ENCODE data around the gene TANGO6.
"Not testable (repeated sequence)": the region's sequence is repeated elsewhere in the genome, so short reads cannot be mapped to it uniquely, and the experiment has no call there.

TANGO6 gene

GRCh38 chr16:69057400-69058378, 214.4 kb downstream of the TANGO6 start:
- DNase-seq (ENCODE audit: low spot score), result no peak

DNA sequence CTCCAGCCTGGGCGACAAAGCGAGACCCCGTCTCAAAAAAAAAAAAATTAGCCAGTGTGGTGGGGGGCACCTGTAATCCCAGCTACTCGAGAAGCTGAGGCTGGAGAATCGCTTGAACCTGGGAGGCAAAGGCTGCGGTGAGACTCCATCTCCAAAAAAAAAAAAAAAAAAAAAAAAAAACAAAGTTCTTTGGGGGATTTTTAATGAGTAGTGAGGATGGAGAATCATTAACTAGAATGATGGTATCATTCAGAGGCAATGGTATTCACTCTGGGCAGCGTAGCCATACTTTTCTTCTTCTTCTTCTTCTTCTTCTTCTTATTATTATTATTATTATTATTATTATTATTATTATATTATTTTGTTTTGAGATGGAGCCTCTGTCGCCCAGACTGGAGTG, 220.2 kb downstream of the TANGO6 start:
- DNase-seq (ENCODE audit: low spot score), result not testable (repeated sequence)

GRCh38 chr16:69064124-69064763, 220.9 kb downstream of the TANGO6 start:
- DNase-seq (ENCODE audit: low spot score), result no peak

DNA sequence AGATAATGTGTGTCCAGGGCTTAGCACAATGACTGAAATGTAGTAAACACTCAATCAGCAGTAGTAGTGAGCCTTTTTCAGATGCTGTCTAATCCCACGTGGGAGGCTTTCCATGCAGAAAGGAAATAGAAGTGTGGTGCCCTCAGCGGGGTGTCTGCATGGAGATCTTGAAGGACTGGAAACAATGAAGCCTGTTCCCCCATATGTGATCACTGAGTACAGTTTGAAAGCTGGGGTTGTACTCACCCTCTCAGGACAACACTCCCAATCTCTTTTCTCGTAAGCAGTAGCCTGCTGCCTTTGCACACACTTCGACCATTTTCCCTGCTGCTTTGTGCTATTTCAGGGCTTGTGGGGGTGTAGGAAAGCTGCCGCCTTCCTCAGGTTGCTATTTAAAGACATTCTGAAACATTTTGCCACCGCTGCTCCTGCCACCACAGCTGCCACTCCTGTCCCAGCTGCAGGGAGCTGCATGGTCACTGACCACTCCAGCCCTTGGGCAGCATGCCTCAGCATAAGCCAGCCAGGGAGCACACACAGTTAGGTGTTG, 221.5 kb downstream of the TANGO6 start:
- DNase-seq (ENCODE audit: low spot score), result no peak

- no peak for DNase-seq (ENCODE audit: low spot score)
Measured at GRCh38 chr16:69069504-69069903, 226.2 kb downstream of the TANGO6 start.

- DNase-seq (ENCODE audit: low spot score), result no peak
Measured at GRCh38 chr16:69071036-69071435, 227.7 kb downstream of the TANGO6 start.

DNA sequence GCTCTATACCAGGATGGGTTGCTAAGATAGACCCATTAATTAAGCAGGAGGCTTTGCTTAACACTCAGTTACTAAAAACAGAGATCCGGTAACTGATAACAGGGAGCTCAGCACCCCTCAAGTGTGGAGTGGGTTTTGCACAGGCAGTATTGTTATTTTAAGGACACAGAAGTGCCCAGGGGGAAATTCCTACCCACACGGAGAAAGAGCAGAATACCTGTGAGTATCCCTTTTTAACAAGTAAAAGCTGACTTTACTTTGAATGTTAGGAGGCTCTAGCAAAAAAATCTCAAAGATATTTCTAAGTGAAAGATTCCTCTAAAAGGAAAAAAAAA, 229.3 kb downstream of the TANGO6 start:
- DNase-seq (ENCODE audit: low spot score), result no peak

GRCh38 chr16:69073181-69073702, 229.9 kb downstream of the TANGO6 start:
- DNase-seq (ENCODE audit: low spot score), result no peak

- no peak for DNase-seq (ENCODE audit: low spot score)
Measured at GRCh38 chr16:69077251-69077650, 233.9 kb downstream of the TANGO6 start.

DNA sequence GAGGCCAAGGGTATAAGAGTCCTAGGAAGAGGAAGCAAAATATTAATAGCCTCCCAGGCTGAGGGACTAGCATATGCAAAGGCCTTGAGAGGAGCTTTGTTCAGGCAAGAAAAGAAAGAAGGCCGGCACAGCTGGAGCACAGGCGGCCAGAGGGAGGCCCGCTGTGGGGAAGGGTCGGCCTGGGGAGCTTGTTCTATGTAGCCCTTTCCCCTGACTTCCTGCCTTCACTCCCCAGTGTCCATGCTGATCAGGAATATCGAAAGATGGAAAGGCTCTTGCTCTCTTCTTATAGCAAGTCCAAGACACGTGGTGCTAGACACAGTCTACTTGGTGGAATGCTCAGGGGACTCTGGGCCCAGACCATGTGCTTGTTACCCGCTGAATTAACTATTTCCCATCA, 234.7 kb downstream of the TANGO6 start:
- no peak for DNase-seq (ENCODE audit: low spot score)

GRCh38 chr16:69079697-69080096, 236.4 kb downstream of the TANGO6 start:
- DNase-seq (ENCODE audit: low spot score), result no peak

DNA sequence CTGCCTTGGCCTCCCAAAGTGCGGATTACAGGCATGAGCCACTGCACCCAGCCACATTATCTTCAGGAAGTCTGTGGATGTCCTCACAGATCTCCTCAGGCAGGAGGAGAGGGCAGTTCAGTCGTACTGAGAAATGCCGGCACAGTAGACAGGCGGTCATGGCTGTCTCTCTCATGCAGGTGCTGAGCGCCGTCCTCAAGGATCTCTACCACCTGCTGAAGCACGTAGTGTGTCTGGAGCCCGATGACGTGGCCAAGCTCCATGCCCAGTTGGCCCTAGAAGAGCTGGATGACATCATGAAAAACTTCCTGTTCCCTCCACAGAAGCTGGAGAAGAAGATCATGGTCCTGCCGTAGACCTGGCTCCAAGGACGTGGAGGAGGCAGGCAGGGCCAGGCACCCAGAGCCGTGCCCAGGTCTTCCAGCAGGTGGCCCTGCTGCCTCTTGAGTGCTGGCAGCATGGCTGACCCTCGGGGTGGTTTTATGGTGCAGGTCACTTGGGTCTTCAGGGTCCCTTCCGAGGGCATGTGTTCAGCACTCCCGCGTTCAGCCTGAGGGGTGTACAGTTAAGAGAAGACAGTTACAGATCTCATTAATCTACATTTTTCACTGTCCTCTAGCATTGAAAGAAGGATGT, 240.1 kb downstream of the TANGO6 start:
- no peak for DNase-seq (ENCODE audit: low spot score)

- no peak for DNase-seq (ENCODE audit: low spot score)
Measured at GRCh38 chr16:69084289-69084688, 241.0 kb downstream of the TANGO6 start.

GRCh38 chr16:69085032-69085695, 241.8 kb downstream of the TANGO6 start:
- DNase-seq (ENCODE audit: low spot score), result no peak

DNA sequence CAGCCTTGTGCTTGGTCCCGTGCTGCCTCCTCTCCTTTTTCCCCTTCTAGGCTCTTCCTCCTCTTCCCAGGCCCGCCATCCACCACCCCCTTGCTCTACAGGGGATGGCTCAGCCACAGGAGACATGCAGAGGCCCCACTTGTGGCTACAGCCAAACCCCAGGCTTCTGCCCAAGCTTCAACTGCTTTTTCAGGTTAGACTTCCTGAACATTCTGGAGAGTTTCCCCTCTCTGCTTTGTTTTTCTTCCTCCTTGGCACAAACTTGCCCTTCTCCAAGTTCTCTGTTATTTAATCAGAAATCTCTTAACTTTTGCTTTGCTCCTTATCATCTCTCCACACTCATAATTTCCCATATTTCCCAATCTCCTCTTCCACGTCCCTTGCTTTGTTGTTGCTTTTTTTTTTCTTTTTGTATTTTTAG, 243.8 kb downstream of the TANGO6 start:
- DNase-seq (ENCODE audit: low spot score), result no peak

GRCh38 chr16:69088684-69089083, 245.4 kb downstream of the TANGO6 start:
- DNase-seq (ENCODE audit: low spot score), result no peak

DNA sequence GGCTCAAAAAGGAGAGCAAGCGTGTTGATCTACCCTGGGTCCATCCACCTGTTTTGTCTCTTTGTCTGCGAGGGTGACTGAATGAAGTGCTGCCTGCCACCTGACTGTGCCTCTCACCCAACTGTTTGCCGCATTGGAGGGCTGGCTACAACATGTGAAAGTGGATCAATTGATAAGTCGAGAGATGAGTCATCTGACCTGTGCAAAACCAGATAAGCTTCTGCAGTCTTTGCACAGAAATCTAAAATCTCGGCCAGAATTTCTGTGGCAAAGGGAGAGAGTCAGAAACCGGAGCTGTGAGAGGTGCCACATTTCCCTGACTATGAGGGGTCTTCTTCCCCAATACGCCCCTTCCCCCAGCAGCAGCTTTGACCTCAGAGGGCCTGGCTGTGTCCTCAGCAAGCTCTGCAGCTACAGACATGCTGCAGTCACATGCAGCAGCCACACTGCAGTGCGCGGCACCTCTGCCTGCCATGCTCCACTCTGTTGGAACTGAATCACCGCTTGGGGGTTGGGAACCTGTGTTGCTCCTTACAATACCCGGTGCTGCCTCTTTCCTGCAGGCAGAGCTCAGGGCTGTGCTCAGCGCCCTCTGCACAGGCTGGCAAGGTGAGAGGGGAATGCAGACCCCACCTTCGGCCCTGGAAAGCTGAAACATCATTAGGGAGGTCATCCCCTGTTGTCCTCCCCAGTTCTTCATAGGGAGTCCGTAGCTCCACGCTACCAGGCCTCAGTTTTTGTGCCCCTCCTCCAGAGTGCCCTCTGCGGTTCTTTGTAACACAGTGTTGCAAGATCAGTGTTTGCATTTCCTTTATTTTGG, 246.0 kb downstream of the TANGO6 start:
- peak; percentile 62 for DNase-seq (ENCODE audit: low spot score)

- DNase-seq (ENCODE audit: low spot score), result no peak
Measured at GRCh38 chr16:69093974-69094373, 250.6 kb downstream of the TANGO6 start.

- DNase-seq (ENCODE audit: low spot score), result no peak
Measured at GRCh38 chr16:69094501-69094900, 251.2 kb downstream of the TANGO6 start.

- DNase-seq (ENCODE audit: low spot score), result no peak
Measured at GRCh38 chr16:69095193-69095592, 251.9 kb downstream of the TANGO6 start.
